T-cell (primary cell): ENCODE results near the gene UCK2. TPM values are rescaled to one million over a fixed set of nuclear protein-coding genes. Genes with fewer than 3 reads are reported as not detected.

Experiments used
- ATAC-seq, 4 experiments: fragments of 200-7000 bp in 3 of 4; fragments of 150-1000 bp in 1 of 4; cut with Tn5 transposase; replicated peaks in 1 of 4; 1 replicate in 3 of 4; 2 replicates in 1 of 4; pipeline ENCODE4 v1.10.0; 2021; ENCODE audit warnings: moderate library complexity in 3 of 4, mild to moderate bottlenecking in 2 of 4, moderate number of reproducible peaks in 1 of 4
- CTCF ChIA-PET, 2 donors: fragments of 300-600 bp; sonication (Branson Sonifier 250); formaldehyde crosslinking; loops; one replicate each; lab custom pipeline; 2022; ENCODE audit warnings: antibody characterized with exemption in 2 of 2; lab: Charles Lee
- POLR2A ChIA-PET, 2 donors: fragments of 300-600 bp; sonication (Branson Sonifier 250); formaldehyde crosslinking; loops; one replicate each; lab custom pipeline; 2022; ENCODE audit warnings: antibody characterized with exemption in 2 of 2; lab: Charles Lee
- DNase-seq, 35 experiments: peaks; one replicate each; pipeline versions ENCODE4 v3.0.0 to v3.0.0-alpha.2; 2013 to 2023
- H3K27ac ChIP-seq: one replicate; pipeline ENCODE4 v1.5.1; 2013; ENCODE audit warnings: low read length
- H3K27me3 ChIP-seq, 2 experiments: replicated peaks in 1 of 2; 1 replicate in 1 of 2; 2 replicates in 1 of 2; pipeline versions ENCODE4 v1.6.1 to v1.7.0; 2013; ENCODE audit warnings: low read length in 1 of 2, mixed read lengths in 1 of 2; ENCODE audit not compliant: control insufficient read depth in 2 of 2, insufficient read depth in 2 of 2; ENCODE audit errors: extremely low read depth in 1 of 2
- H3K36me3 ChIP-seq, 2 donors: 1 replicate in 1 of 2; 2 replicates in 1 of 2; pipeline versions ENCODE4 v1.6.1 to v1.7.0; 2013; ENCODE audit warnings: low read length in 1 of 2; ENCODE audit not compliant: control insufficient read depth in 2 of 2, insufficient read depth in 1 of 2; ENCODE audit errors: extremely low read depth in 1 of 2
- H3K4me1 ChIP-seq, 2 experiments: 1 replicate in 1 of 2; 2 replicates in 1 of 2; pipeline versions ENCODE4 v1.6.1 to v1.7.0; 2013; ENCODE audit warnings: low read length in 2 of 2, mixed read lengths in 1 of 2; ENCODE audit not compliant: insufficient read depth in 2 of 2, control insufficient read depth in 1 of 2; ENCODE audit errors: extremely low read depth in 1 of 2
- H3K4me3 ChIP-seq, 2 donors: 1 replicate in 1 of 2; 2 replicates in 1 of 2; pipeline versions ENCODE4 v1.5.1 to v1.7.0; 2013; ENCODE audit warnings: mild to moderate bottlenecking in 2 of 2, low read length in 1 of 2, moderate library complexity in 1 of 2; ENCODE audit not compliant: control insufficient read depth in 1 of 2; ENCODE audit errors: extremely low read depth in 1 of 2
- H3K9me3 ChIP-seq: 2 replicates; pipeline ENCODE4 v1.7.0; 2013
- H3K27ac Mint-ChIP-seq, 2 donors: one replicate each; pipeline ENCODE4 v1.8.0; 2020 to 2021; ENCODE audit warnings: mild to moderate bottlenecking in 2 of 2, mixed read lengths in 2 of 2
- H3K27me3 Mint-ChIP-seq, 2 donors: one replicate each; pipeline ENCODE4 v1.8.0; 2021 to 2022; ENCODE audit warnings: mixed read lengths in 2 of 2
- H3K36me3 Mint-ChIP-seq: one replicate; pipeline ENCODE4 v1.8.0; 2021; ENCODE audit warnings: mixed read lengths
- H3K4me1 Mint-ChIP-seq, 3 donors: one replicate each; pipeline ENCODE4 v1.8.0; 2020 to 2022; ENCODE audit warnings: mixed read lengths in 3 of 3, mild to moderate bottlenecking in 1 of 3
- H3K4me3 Mint-ChIP-seq, 3 donors: one replicate each; pipeline ENCODE4 v1.8.0; 2020 to 2022; ENCODE audit warnings: mild to moderate bottlenecking in 3 of 3, mixed read lengths in 3 of 3, moderate library complexity in 3 of 3
- H3K9me3 Mint-ChIP-seq, 3 donors: one replicate each; pipeline ENCODE4 v1.8.0; 2020 to 2022; ENCODE audit warnings: mixed read lengths in 3 of 3
- WGBS: methylation state at CpG from one replicate; pipeline ENCODE4 v1.1.5; 2013; ENCODE audit warnings: missing lambda C conversion rate; ENCODE audit not compliant: insufficient coverage; 5-methylcytosine and 5-hydroxymethylcytosine counted together
- total RNA-seq, 35 experiments: library from RNA in 6 of 35; stranded (reverse) in 6 of 35; fragments of 120-200 nt in 1 of 35; gene quantifications; one replicate each; pipeline versions ENCODE4 v1.2.1 to v1.2.4 and lab custom pipeline; 2013 to 2026

UCK2 gene
- total RNA-seq, 5 donors from 2014 or later (not counting 1 experiment from before 2014, with no cell fraction given): 2.8 to 9.0 (median 6.9) TPM

- H3K36me3 ChIP-seq: no peaks in the 10 kb centered on the region
- no peak overlapping the region for H3K27ac Mint-ChIP-seq
- WGBS: 91% methylated on average over 2 of the region's 4 CpGs
- H3K9me3 Mint-ChIP-seq: no peaks in the 10 kb centered on the region
- no peaks in the 10 kb centered on the region for H3K27me3 Mint-ChIP-seq
- H3K4me1 Mint-ChIP-seq: peaks cover 0 to 6% (median 0%) of the 10 kb centered on the region in 3 donors
- CTCF ChIA-PET: no interaction called here
- H3K4me1 ChIP-seq: peaks cover 0 to 7% of the 10 kb centered on the region in 2 experiments
- H3K9me3 ChIP-seq: no peaks in the 10 kb centered on the region
- peaks cover 7% of the 10 kb centered on the region for H3K36me3 Mint-ChIP-seq
- H3K27me3 ChIP-seq: no peaks in the 10 kb centered on the region
- ATAC-seq (no peak), DNase-seq (no peak)
- POLR2A ChIA-PET: no interaction called here
- no peak overlapping the region for H3K27ac ChIP-seq
- no peak overlapping the region for H3K4me3 Mint-ChIP-seq
- no peak overlapping the region for H3K4me3 ChIP-seq
These were observed 67.2 kb downstream of the UCK2 start for GRCh38 chr1:165894591-165894990.

GRCh38 chr1:165895451-165895871, 68.0 kb downstream of the UCK2 start:
- no peaks in the 10 kb centered on the region for H3K36me3 ChIP-seq
- H3K36me3 Mint-ChIP-seq: peaks cover 7% of the 10 kb centered on the region
- no CpG with 5 or more reads among the region's 5 CpGs for WGBS

GRCh38 chr1:165896277-165896676, 68.9 kb downstream of the UCK2 start:
- H3K36me3 ChIP-seq: no peaks in the 10 kb centered on the region
- 94% methylated on average over 10 of the region's 10 CpGs for WGBS
- Mint-ChIP-seq H3K4me1 (peaks cover 0 to 6% (median 5%) of the 10 kb centered on the region in 3 donors), H3K27me3 (no peaks in the 10 kb centered on the region), H3K36me3 (peaks cover 7% of the 10 kb centered on the region), H3K4me3 (no peak overlapping the region), H3K27ac (no peak overlapping the region), H3K9me3 (no peaks in the 10 kb centered on the region)
- no peaks in the 10 kb centered on the region for H3K9me3 ChIP-seq
- ATAC-seq (no peak), DNase-seq (no peak)
- ChIA-PET CTCF (interaction anchor here in 1 of 2 donors (0.6 kb wide), 2 partner anchors 28 to 529 kb away, joined by 3 to 4 read pairs; no protein-coding TSS in a partner anchor), POLR2A (no interaction called here)
- H3K27me3 ChIP-seq: no peaks in the 10 kb centered on the region
- no peak overlapping the region for H3K4me3 ChIP-seq
- peaks cover 0 to 7% of the 10 kb centered on the region in 2 experiments for H3K4me1 ChIP-seq
- H3K27ac ChIP-seq: no peak overlapping the region

More at GRCh38 chr1:165895451-165895871, 68.0 kb downstream of the UCK2 start:
- Mint-ChIP-seq H3K4me1 (peaks cover 0 to 6% (median 1%) of the 10 kb centered on the region in 3 donors), H3K9me3 (no peaks in the 10 kb centered on the region), H3K27me3 (no peaks in the 10 kb centered on the region), H3K27ac (no peak overlapping the region), H3K4me3 (no peak overlapping the region)
- Histone ChIP-seq H3K27ac (no peak overlapping the region), H3K4me1 (peaks cover 0 to 7% of the 10 kb centered on the region in 2 experiments), H3K9me3 (no peaks in the 10 kb centered on the region), H3K4me3 (no peak overlapping the region), H3K27me3 (no peaks in the 10 kb centered on the region)
- DNase-seq (no peak), ATAC-seq (no peak)
- ChIA-PET POLR2A (no interaction called here), CTCF (interaction anchor here in 1 of 2 donors (0.6 kb wide), 1 partner anchor 29 kb away, joined by 4 read pairs; no protein-coding TSS in a partner anchor)

DNA sequence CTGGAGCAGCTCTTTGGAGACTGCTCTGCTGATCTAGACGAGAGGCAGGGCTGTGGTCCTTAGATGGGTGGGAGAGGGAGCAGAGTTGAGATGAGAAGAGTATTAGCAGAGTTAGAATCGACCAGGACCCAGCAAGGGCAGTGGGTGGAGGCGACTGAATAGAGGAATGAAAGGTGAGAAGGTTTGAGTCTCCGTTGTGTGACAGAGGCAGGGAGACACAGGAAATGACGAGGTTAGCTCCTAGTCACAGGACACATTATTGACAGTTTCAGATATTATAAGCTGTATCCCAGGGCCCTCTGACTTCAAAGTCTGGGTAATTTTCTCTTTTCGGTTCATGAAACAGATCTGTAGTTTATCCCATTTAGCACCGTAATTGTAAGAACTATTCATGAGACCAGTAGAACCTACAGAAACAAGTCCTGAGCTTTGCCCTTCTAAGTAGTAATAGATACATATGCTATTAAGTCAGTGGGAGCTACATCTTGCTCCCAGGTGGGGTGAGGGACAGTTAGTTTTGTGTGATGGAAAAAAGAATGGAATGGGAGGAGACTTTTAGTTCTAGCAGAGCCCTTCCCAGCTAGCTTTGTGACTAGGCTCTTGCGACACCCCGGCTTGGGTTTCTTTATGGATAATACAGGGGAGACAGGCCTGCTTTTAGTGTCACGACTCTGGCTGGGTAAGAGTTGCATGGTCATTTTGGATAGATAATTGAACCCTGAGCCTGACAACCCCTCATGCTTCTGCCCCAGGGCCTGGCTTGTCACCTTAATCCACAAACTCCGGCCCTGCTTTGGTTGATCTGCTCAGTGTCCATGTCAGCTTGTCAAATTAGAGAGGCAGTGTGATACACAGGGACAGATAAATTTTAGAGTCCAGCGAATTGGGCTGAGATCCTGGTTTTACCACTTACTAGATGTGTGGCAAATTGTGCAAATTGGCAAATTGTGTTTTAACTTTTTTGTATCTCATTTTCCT, 70.2 kb downstream of the UCK2 start:
- H3K9me3 Mint-ChIP-seq: no peaks in the 10 kb centered on the region
- no peak overlapping the region for H3K27ac ChIP-seq
- peaks cover 0 to 7% of the 10 kb centered on the region in 2 experiments for H3K4me1 ChIP-seq
- peaks cover 3% of the 10 kb centered on the region for H3K36me3 Mint-ChIP-seq
- ATAC-seq (peak in 1 of 4 experiments; percentile 52), DNase-seq (peak in 1 of 35 experiments; percentile 9)
- H3K27ac Mint-ChIP-seq: no peak overlapping the region
- H3K4me1 Mint-ChIP-seq: peaks cover 0 to 6% (median 5%) of the 10 kb centered on the region in 3 donors
- no peaks in the 10 kb centered on the region for H3K27me3 ChIP-seq
- ChIA-PET POLR2A (no interaction called here), CTCF (no interaction called here)
- no peaks in the 10 kb centered on the region for H3K36me3 ChIP-seq
- no peak overlapping the region for H3K4me3 Mint-ChIP-seq
- H3K27me3 Mint-ChIP-seq: no peaks in the 10 kb centered on the region
- no peak overlapping the region for H3K4me3 ChIP-seq
- no peaks in the 10 kb centered on the region for H3K9me3 ChIP-seq
- 72% methylated on average over 6 of the region's 12 CpGs for whole genome bisulfite sequencing

DNA sequence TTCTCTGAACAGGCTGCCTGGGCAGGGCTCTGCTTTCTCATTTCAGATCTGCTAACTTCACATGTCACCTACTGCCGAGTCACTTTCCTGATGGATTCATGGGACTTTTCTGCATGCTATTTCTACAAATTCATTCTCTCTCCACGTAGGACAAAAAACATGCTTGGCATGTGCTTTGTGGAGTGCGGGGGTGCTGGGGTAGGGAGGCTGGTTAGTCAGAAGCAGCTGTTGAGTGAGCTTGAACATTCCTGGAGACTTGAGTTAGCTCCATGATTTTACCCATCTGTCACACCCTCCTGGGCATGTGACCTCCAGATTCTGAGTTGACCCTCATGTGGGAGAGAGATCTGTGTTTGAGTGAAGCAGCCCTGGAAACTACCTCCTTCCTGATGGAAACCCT, 71.4 kb downstream of the UCK2 start:
- no CpG with 5 or more reads among the region's 3 CpGs for WGBS
- H3K36me3 ChIP-seq: no peaks in the 10 kb centered on the region
- Mint-ChIP-seq H3K4me1 (peaks cover 0 to 6% (median 5%) of the 10 kb centered on the region in 3 donors), H3K27me3 (no peaks in the 10 kb centered on the region), H3K36me3 (peaks cover 9% of the 10 kb centered on the region), H3K4me3 (no peak overlapping the region), H3K9me3 (no peaks in the 10 kb centered on the region), H3K27ac (no peak overlapping the region)
- H3K27ac ChIP-seq: no peak overlapping the region
- CTCF ChIA-PET: interaction anchor here in 1 of 2 donors (0.6 kb wide), 1 partner anchor 193 kb away, joined by 3 read pairs; no protein-coding TSS in a partner anchor
- no peak for DNase-seq
- H3K4me1 ChIP-seq: peaks cover 0 to 7% of the 10 kb centered on the region in 2 experiments
- no peak overlapping the region for H3K4me3 ChIP-seq
- no peak for ATAC-seq
- no peaks in the 10 kb centered on the region for H3K27me3 ChIP-seq
- POLR2A ChIA-PET: no interaction called here
- no peaks in the 10 kb centered on the region for H3K9me3 ChIP-seq

DNA sequence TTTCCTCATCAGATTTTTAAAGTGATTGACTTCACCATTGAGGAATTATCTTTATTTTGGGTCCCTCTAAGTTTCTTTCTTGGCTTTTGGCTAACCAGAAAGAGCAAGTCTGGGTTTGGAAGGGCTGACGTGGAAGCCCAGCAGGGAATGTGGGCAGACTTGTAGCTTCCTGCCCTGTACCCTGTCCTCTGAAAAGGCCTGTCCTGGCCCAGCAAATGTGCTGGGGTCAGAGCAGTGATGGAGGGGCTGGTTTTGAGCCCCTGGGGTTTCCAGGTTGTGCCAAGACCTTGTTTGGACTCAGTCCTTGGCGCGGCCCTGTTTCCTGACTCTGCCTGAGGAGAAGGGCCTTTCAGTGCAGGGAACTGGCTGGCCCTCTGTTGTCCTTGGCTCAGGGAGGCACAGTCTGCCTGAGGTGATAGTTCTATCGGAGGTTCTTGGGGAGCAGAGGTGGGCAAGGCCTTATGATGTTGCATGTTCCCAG, 72.1 kb downstream of the UCK2 start:
- ChIA-PET POLR2A (interaction anchor here in 1 of 2 donors (0.5 kb wide), 1 partner anchor 155 kb away, joined by 4 read pairs; no protein-coding TSS in a partner anchor), CTCF (no interaction called here)
- Histone ChIP-seq H3K27ac (no peak overlapping the region), H3K9me3 (no peaks in the 10 kb centered on the region), H3K27me3 (no peaks in the 10 kb centered on the region), H3K4me3 (no peak overlapping the region), H3K4me1 (peaks cover 0 to 7% of the 10 kb centered on the region in 2 experiments), H3K36me3 (no peaks in the 10 kb centered on the region)
- DNase-seq (no peak), ATAC-seq (no peak)
- 98% methylated on average over 4 of the region's 4 CpGs for WGBS
- H3K27ac Mint-ChIP-seq: no peak overlapping the region
- H3K9me3 Mint-ChIP-seq: no peaks in the 10 kb centered on the region
- H3K4me3 Mint-ChIP-seq: no peak overlapping the region
- H3K27me3 Mint-ChIP-seq: no peaks in the 10 kb centered on the region
- H3K36me3 Mint-ChIP-seq: peaks cover 8% of the 10 kb centered on the region
- H3K4me1 Mint-ChIP-seq: peaks cover 0 to 6% (median 5%) of the 10 kb centered on the region in 3 donors
